ENCODE data around the gene RBM38.
A peak's percentile ranks its signal among the peaks of the same experiment; 100 is the strongest.

DNA sequence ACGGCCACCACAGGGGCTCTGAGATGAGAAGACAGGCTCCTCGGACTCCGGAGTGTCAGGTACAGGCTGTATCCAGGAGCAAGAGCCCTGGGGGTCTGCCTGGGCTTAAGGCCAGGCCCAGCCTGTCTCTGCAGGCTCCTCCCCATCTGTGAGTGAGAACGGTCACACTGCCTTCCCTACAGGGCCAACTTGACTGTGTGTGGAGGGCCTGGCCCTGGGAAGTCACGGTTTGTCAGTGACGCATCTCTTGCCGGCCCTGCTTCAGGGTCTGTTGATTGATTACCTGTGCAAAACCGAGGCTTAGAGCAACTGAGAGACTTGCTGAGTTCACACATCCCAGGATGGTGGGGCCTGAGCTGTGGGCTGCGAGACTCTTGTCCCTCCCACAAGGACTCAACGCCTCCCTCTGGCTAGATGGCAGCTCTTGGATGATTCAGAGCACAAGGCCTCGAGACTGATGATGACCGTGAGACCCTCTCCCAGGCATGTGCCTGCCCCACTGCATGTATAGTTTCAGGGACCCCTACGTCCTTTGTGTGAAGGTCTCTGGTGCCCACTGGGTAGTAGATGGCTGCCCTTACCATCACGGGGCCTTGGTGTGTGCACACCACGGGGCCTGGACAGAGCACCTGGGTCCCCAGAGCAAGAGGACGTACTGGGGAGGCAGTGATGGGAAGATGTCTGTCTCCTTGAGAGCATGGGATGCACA is 5.9 kb downstream of the RBM38 start:
- TF ChIP-seq, protein P1, sequence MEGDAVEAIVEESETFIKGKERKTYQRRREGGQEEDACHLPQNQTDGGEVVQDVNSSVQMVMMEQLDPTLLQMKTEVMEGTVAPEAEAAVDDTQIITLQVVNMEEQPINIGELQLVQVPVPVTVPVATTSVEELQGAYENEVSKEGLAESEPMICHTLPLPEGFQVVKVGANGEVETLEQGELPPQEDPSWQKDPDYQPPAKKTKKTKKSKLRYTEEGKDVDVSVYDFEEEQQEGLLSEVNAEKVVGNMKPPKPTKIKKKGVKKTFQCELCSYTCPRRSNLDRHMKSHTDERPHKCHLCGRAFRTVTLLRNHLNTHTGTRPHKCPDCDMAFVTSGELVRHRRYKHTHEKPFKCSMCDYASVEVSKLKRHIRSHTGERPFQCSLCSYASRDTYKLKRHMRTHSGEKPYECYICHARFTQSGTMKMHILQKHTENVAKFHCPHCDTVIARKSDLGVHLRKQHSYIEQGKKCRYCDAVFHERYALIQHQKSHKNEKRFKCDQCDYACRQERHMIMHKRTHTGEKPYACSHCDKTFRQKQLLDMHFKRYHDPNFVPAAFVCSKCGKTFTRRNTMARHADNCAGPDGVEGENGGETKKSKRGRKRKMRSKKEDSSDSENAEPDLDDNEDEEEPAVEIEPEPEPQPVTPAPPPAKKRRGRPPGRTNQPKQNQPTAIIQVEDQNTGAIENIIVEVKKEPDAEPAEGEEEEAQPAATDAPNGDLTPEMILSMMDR (IDR thresholded peaks at IDR 0.05): no peak
- TF ChIP-seq POLR2A (IDR thresholded peaks at IDR 0.05; ENCODE audit: low read depth) (no peak), POLR2AphosphoS5 (IDR thresholded peaks at IDR 0.05) (peak in 1 of 2 donors; percentile 19), EP300 (IDR thresholded peaks at IDR 0.05) (no peak)

Data from esophagus muscularis mucosa (tissue), 4 donors.